RWPE1 (cell line): ENCODE results near the gene TADA1.
A peak's percentile ranks its signal among the peaks of the same experiment; 100 is the strongest.

Experiments used
- CTCF ChIA-PET: fragments of 350-600 bp; sonication (Branson Sonifier 250); formaldehyde crosslinking; extraction: SDS; loops from one replicate; lab custom pipeline; 2021; lab: Yijun Ruan, JAX
- POLR2A ChIA-PET: fragments of 400-600 bp; formaldehyde crosslinking; extraction: SDS; loops from one replicate; lab custom pipeline; 2020; ENCODE audit warnings: antibody characterized with exemption; ENCODE audit not compliant: low non-redundant PET; lab: Yijun Ruan, JAX
- DNase-seq: peaks from one replicate; pipeline ENCODE4 v3.0.0; 2012; ENCODE audit warnings: low spot score
- H3K27ac ChIP-seq: fragments of 450-650 bp; 2 replicates; pipeline ENCODE4 v1.5.1; 2017
- CTCF ChIP-seq: fragments of 450-650 bp; conservative IDR thresholded peaks from 2 replicates; pipeline ENCODE4 v1.5.1; 2017; ENCODE audit warnings: low read depth, mild to moderate bottlenecking

TADA1 gene

DNA sequence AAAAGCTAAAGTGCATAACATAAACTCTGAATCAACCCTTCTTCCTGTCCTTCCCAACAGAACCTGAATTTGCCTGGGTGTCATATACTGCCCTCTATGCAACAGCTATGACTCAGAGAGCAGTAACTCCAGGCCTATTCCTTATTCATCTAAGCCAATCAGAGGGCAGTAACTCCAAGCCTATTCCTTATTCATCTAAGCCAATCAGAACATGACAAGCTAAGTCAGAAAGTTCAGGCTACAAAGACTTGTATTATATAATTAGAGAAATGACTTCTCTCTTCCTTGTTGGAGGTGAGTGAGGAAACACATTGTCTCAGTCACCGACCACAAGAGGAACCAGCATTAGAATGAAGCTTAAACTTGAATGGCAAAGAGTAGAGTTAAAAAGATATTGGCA lies 26.2 kb upstream of the TADA1 start:
- ChIA-PET POLR2A (interaction anchor here (0.6 kb wide), 1 partner anchor 833 kb away, joined by 3 read pairs; no protein-coding TSS in a partner anchor), CTCF (interaction anchor here (0.6 to 0.7 kb wide), 2 partner anchors 229 to 757 kb away, joined by 3 read pairs; no protein-coding TSS in a partner anchor)
- peak; percentile 46 for DNase-seq
- H3K27ac ChIP-seq = no peak overlapping the region
- no peak for TF ChIP-seq CTCF

GRCh38 chr1:166900987-166901386 lies 24.9 kb upstream of the TADA1 start:
- CTCF ChIA-PET = interaction anchor here (0.7 kb wide), 1 partner anchor 164 kb away, joined by 3 read pairs; no protein-coding TSS in a partner anchor
- DNase-seq = no peak
- TF ChIP-seq CTCF = no peak
- no peak overlapping the region for H3K27ac ChIP-seq
- POLR2A ChIA-PET = no interaction called here

GRCh38 chr1:166899769-166900168 lies 23.7 kb upstream of the TADA1 start:
- TF ChIP-seq CTCF = no peak
- no peak overlapping the region for H3K27ac ChIP-seq
- DNase-seq = no peak
- ChIA-PET POLR2A (no interaction called here), CTCF (interaction anchor here (0.7 kb wide), 1 partner anchor 9 kb away, joined by 3 read pairs; no protein-coding TSS in a partner anchor)

DNA sequence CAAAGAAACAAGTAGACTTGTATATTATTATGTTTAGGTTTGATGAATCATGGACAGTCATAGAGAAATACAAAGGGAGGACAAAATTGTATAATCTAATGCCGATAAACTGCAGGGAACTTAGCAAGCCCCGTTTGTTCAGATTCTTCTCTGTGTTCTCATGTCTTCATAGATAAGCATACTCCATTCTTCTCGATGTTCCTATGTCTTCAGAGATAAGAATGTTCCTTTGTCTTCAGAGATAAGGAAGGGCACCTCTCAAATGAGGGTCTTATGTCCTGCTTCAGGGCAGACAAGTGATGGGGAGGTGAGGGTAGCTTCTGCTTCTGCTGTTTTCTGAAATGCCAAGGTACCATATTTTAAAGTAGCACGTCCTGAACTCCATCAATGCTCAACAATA lies 19.7 kb upstream of the TADA1 start:
- no peak for TF ChIP-seq CTCF
- DNase-seq = no peak
- no peak overlapping the region for H3K27ac ChIP-seq
- CTCF ChIA-PET = interaction anchor here (0.7 kb wide), 1 partner anchor 1979 kb away, joined by 5 read pairs; no protein-coding TSS in a partner anchor
- POLR2A ChIA-PET = no interaction called here

DNA sequence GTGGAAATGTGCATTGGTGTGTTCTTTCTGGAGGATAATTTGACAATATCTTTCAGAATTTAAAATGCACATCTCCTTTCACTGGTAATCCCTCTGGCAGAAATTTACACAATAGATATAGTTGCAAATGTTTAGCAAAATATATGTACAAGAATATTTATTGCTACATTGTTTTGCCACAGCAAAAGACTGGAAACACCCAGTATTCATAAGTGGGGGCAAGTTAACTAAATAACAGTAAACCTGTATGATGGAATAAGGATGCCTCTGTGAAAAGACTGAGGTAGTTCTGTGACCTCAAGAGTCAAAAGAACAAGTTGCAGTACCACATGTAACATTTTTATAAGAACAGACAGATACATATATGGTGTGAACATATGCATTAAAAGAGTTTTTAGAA lies 13.7 kb upstream of the TADA1 start:
- ChIA-PET POLR2A (no interaction called here), CTCF (no interaction called here)
- H3K27ac ChIP-seq = no peak overlapping the region
- DNase-seq = no peak
- no peak for TF ChIP-seq CTCF

DNA sequence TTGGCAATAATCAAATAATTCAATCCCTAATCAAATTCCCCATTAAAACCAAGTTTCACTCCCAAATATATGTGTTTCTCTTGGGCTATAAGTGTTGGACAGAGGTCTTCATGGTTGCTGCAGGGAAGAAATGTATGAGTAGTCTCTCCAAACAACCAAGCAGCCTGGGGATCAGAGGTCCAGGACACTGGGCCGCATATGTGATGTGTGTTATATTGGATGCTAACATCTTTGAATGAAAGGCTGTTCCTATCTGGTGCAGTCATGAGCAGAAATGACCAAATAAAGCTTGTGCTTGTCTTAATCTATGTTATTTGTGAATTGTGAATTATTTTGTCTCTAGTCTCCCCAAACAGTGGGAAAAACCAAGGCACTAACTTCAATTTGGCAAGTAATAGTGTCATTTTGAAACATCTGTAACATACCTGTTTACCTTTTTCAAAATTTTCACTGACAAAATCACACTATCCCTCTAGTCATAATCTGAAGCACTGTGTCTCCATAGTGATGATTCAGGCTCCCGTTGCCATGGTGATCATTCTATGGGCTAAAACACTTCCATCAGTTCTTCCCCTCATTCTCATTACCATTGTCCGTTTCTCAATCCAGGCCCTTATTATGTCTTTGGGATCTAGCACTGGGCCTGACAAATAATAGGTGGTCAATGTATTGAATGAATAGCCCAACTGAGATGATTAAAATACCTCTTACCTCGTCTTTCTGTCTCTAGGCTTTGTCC lies 12.5 kb upstream of the TADA1 start:
- DNase-seq = no peak
- CTCF ChIA-PET = interaction anchor here (0.7 kb wide), 1 partner anchor 491 kb away, joined by 3 read pairs; no protein-coding TSS in a partner anchor
- TF ChIP-seq CTCF = no peak
- H3K27ac ChIP-seq = no peak overlapping the region
- POLR2A ChIA-PET = no interaction called here
